Midbrain (tissue), 1 donor: ENCODE data around the gene GRK1.
"Not testable (repeated sequence)": the region's sequence is repeated elsewhere in the genome, so short reads cannot be mapped to it uniquely, and the experiment has no call there.

Experiments used
- DNase-seq: peaks from one replicate; lab custom pipeline; 2025; lab: John Stamatoyannopoulos, UW

Gene GRK1

GRCh38 chr13:113743366-113744195 is 76.6 kb downstream of the GRK1 start:
- DNase-seq: no peak

DNA sequence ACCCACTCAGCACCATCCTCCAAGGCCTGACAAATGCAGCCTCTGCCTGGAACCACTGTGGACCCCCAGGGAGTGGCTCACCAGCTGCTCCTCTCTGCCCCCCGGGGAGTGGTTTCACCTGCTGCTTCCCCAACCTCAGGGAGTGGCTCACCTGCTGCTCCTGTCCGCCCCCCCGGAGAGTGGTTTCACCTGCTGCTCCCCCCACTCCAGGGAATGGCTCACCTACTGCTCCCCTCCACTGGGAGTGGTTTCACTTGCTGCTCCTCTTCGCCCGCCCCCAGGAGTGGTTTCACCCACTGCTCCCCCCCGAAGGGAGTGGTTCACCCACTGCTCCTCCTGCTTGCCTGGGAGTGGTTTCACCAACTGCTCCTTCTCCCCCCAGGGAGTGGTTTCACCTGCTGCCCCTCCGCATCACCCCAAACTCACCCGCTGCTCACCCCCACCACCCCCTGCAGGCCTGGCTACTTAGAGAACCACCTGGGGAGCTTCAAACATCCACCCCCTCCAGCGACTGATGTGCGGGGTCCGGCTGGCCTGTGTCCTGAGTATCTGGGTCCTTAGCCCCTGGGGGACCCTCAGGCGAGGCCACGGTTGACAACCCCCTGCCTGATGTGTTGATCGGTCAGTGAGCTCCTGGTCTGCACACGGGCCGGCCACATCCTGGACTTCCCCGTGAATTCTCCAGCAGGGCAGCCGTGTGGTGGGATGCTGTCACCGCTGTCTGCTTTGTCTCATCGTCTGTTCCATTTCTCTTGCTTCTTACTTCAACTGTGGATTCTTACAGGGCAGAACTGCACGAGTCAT is 77.4 kb downstream of the GRK1 start:
- no peak for DNase-seq

DNA sequence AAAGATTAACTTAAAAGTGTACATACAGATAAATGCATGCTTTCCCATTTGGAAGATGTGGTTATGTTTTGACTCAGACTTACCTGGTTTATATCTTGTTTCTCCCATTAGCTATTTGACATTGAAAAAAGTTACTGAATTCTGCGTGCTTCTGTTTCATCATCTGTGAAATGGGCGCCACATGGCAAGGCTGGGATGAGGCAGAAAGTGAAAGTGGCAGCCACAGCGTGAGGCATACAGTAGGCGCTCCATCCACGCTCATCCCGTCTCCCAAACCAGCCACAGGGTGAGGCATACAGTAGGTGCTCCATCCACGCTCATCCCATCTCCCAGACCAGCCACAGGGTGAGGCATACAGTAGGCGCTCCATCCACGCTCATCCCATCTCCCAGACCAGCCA is 78.0 kb downstream of the GRK1 start:
- DNase-seq: no peak

DNA sequence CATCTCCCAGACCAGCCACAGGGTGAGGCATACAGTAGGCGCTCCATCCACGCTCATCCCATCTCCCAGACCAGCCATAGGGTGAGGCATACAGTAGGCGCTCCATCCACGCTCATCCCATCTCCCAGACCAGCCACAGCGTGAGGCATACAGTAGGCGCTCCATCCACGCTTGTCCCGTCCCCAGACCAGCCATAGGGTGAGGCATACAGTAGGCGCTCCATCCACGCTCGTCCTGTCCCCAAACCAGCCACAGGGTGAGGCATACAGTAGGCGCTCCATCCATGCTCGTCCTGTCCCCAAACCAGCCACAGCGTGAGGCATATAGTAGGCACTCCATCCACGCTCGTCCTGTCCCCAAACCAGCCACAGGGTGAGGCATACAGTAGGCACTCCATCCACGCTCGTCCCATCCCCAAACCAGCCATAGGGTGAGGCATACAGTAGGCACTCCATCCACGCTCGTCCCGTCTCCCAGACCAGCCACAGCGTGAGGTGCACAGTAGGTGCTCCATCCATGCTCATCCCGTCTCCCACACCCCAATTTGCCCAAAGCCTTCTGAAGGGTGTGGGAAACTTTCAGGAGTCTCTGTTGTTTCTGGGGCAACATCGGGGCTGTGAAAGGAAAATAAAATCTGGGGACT is 78.6 kb downstream of the GRK1 start:
- DNase-seq: not testable (repeated sequence)

DNA sequence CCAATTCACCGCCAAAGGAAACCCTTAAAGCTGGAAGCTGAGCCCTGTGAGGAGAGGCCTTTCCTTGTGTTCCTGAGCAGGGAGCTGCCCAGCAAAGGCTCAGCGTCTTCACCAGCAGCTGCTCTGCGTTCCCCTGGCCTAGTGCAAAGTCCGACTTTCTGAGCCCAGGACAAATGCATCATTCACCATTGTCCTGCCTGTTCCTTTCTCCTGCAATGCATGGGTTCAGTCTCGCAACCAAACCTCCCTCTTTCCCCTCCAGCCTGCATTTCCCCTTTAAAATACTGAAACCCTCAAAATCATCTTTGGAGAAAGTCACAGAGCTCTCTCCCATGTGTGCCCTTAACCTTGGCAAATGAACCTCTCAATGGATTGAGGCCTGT is 79.1 kb downstream of the GRK1 start:
- no peak for DNase-seq

GRCh38 chr13:113746671-113747070 is 79.7 kb downstream of the GRK1 start:
- DNase-seq: no peak

DNA sequence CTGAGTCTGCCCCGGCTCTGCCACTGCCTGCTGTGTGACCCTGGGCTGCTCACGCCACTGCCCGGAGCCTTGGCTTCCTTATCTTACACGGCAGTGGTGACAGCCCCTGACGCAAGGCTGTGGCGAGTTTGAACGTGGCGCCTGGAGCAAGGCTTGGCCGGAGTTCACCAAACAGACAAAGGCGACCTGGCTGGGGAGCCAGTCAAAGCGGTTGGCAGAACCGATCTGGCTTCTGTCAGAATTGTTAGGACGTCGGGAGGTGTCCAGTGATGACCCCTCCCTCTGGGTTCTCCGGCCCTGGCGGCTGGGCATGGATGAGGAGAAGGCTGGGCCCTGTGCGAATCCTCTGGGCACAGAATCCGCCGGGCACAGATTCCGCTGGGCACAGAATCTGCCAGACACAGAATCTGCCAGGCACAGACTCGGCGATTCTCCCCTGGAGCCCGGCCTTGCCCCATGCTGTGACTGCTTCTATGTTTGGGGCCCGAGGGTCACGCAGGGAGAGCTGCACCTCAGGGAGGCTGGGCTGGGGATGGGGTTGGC is 80.3 kb downstream of the GRK1 start:
- DNase-seq: peak; percentile 9

GRCh38 chr13:113748101-113748861 is 81.3 kb downstream of the GRK1 start:
- no peak for DNase-seq

- no peak for DNase-seq
Measured at GRCh38 chr13:113748862-113749451, 81.9 kb downstream of the GRK1 start.

- DNase-seq: no peak
Measured at GRCh38 chr13:113749507-113749906, 82.5 kb downstream of the GRK1 start.

- no peak for DNase-seq
Measured at GRCh38 chr13:113749967-113750366, 82.9 kb downstream of the GRK1 start.

DNA sequence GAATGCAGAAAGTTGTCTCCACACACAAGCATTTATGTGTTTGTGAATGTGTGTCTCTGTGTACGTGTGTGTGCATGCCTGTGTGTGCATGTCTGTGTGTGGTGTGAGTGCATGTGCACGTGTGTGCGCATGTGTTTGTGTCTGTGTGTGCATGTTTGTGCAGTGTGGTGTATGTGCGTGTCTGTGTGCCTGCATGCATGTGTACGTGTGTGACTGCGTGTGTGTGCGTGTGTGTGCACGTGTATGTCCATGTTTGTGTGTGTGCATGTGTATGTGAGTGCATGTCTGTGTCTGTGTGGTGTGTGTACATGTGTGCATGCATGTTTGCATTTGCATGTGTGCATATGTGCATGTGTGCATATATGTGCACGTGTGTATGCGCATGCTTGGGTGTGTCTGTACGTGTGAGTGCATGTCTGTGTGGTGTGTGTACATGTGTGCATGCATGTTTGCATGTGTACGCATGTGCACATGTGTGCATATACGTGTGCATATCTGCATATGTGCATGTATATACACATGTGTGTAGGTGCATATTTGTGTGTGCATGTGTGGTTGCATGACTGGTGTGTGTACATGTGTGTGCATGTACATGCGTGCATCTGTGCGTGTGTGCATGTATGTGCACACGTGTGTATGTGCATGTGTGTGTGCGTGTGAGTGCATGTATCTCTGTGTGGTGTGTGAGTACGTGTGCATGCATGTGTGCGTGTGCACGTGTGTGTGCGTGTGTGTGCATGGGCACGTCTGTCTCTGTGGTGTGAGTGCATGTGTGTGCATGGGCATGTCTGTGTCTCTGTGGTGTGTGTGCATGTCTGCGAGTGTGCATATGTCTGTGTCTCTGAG is 83.8 kb downstream of the GRK1 start:
- no peak for DNase-seq

DNA sequence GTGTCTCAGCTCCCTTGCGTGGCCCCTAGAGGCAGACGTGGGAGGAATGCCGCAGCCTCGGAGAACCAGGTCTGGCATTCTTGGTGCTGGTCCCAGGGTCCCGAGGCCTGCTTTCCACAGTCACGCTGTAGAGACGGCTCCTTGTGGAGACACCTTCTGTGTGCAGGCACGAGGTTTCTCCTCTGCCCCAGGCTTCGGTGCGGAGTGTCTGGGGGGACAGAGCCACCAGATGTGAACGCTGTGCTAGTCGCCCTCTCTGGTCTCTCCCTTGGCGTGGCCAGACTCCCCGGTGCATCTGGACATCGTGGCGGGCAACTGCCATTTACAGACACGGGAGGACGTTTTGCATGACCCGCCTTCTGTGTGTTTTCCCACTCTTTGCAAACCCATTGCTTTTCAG is 84.5 kb downstream of the GRK1 start:
- no peak for DNase-seq

- DNase-seq: not testable (repeated sequence)
Measured at GRCh38 chr13:113752211-113752986, 85.4 kb downstream of the GRK1 start.

GRCh38 chr13:113753171-113753570 is 86.2 kb downstream of the GRK1 start:
- DNase-seq: no peak

- no peak for DNase-seq
Measured at GRCh38 chr13:113754242-113754641, 87.2 kb downstream of the GRK1 start.

DNA sequence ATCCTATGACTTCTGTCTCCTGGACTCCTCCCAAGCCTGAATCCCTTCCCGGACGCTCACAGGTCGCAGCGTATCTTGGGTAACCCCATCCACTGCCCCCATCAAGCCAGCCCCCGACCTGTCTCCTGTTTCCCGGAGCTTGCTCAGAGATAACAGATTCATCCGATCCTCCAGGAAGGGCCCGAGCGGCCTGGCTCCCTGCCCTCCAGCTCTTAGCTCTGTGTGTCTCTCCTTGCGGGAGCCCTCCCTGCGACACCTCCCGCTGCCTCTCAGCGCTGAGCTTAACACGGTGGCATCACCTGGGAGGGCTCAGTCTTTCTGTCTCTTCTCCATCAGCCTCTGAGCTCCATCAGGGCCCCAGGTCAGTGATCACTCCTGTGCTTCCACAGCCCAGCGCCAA is 87.7 kb downstream of the GRK1 start:
- DNase-seq: no peak

- DNase-seq: no peak
Measured at GRCh38 chr13:113756441-113757097, 89.5 kb downstream of the GRK1 start.
